BJ (cell line): Measurements from ENCODE around the gene ABI2. TPM values are rescaled to one million over a fixed set of nuclear protein-coding genes. Genes with fewer than 3 reads are reported as not detected.

ENCODE experiments used
- CTCF ChIA-PET: fragments of 350-600 bp; formaldehyde crosslinking; extraction: SDS; loops from one replicate; lab custom pipeline; 2021; ENCODE audit warnings: antibody characterized with exemption, inconsistent platforms; lab: Yijun Ruan, JAX
- POLR2A ChIA-PET: fragments of 300-600 bp; sonication (Branson Sonifier 250); formaldehyde crosslinking; extraction: SDS; loops from one replicate; lab custom pipeline; 2021; ENCODE audit warnings: antibody characterized with exemption; lab: Charles Lee
- DNase-seq: peaks from one replicate; pipeline ENCODE4 v3.0.0-alpha.2; 2011; ENCODE audit warnings: low read depth
- H3K27me3 ChIP-seq: 2 replicates; pipeline ENCODE4 v1.6.0; 2011; ENCODE audit warnings: low read length; ENCODE audit not compliant: control insufficient read depth, insufficient read depth
- H3K36me3 ChIP-seq: 2 replicates; pipeline ENCODE4 v1.5.1; 2011; ENCODE audit warnings: low read length; ENCODE audit not compliant: control insufficient read depth, insufficient read depth
- H3K4me3 ChIP-seq: 2 replicates; pipeline ENCODE4 v1.5.1; 2011; ENCODE audit warnings: low read depth, mild to moderate bottlenecking, control low read depth, low read length
- polyA plus RNA-seq: library from polyadenylated mRNA; depleted of rRNA; stranded (reverse); fragments of >200 nt; gene quantifications from 2 replicates; pipeline ENCODE4 v1.2.3, GENCODE V29; 2011
- TF ChIP-seq, protein P1 (sequence below): IDR thresholded peaks from 2 replicates; pipeline ENCODE4 v1.5.1; 2011; ENCODE audit warnings: low read depth, mild to moderate bottlenecking, control low read depth, inconsistent platforms, low read length, moderate library complexity; ENCODE audit not compliant: insufficient read depth

ABI2 gene
- polyA plus RNA-seq, 1 experiment: 56.2 TPM

DNA sequence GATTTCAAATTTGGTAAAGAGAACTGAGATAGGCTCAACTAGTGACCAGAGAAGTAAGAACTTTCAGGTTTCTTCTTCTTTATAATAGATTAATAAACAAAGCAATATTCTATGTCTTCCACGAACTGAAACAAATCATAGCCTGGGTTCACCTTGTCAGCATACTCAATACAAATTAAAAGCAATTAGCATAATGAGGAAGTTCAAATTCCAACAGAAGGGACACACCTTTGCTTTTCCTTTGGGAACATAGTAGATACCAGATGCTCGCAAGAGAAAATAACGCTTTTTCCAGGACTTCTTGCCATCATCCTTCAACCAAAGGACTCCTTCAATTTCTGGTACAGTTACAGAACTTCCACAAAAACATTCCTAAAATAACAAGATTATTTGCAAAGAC, 127.0 kb downstream of the ABI2 start:
- TF ChIP-seq, protein P1, sequence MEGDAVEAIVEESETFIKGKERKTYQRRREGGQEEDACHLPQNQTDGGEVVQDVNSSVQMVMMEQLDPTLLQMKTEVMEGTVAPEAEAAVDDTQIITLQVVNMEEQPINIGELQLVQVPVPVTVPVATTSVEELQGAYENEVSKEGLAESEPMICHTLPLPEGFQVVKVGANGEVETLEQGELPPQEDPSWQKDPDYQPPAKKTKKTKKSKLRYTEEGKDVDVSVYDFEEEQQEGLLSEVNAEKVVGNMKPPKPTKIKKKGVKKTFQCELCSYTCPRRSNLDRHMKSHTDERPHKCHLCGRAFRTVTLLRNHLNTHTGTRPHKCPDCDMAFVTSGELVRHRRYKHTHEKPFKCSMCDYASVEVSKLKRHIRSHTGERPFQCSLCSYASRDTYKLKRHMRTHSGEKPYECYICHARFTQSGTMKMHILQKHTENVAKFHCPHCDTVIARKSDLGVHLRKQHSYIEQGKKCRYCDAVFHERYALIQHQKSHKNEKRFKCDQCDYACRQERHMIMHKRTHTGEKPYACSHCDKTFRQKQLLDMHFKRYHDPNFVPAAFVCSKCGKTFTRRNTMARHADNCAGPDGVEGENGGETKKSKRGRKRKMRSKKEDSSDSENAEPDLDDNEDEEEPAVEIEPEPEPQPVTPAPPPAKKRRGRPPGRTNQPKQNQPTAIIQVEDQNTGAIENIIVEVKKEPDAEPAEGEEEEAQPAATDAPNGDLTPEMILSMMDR: no peak
- Histone ChIP-seq H3K36me3 (peaks cover 4% of the 10 kb centered on the region), H3K4me3 (no peak overlapping the region), H3K27me3 (no peaks in the 10 kb centered on the region)
- CTCF ChIA-PET: interaction anchor here (1.1 to 3.2 kb wide), 3 partner anchors 10 to 229 kb away, joined by 3 to 11 read pairs (median 7); no protein-coding TSS in a partner anchor
- no peak for DNase-seq
- POLR2A ChIA-PET: no interaction called here

DNA sequence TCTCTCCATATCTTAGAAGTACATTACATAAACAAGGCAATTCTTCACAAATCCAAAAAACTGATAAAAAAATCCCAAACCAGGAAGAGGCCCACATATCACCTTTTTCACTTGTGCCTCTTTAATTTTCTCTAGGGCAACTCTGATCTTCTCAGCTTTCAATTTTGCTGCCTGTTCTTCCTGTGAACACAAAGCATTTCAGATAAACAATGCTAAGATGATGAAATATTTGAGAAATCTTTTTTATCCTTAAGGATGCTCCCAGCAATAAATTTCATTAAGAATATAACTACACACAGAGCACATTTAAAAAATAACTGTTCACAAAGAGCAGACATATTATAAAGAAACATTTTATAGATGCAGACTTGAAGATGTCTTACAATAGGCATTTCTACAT, 133.6 kb downstream of the ABI2 start:
- CTCF ChIA-PET: interaction anchor here (0.6 kb wide), 1 partner anchor 51 kb away, joined by 3 read pairs; no protein-coding TSS in a partner anchor
- DNase-seq: no peak
- Histone ChIP-seq H3K4me3 (no peak overlapping the region), H3K36me3 (peaks cover 4% of the 10 kb centered on the region), H3K27me3 (no peaks in the 10 kb centered on the region)
- POLR2A ChIA-PET: interaction anchor here (0.6 kb wide), 1 partner anchor 104 kb away, joined by 4 read pairs; no protein-coding TSS in a partner anchor
- TF ChIP-seq, protein P1: no peak

- H3K4me3 ChIP-seq: no peak overlapping the region
- no peak for DNase-seq
- ChIA-PET POLR2A (interaction anchor here (0.6 kb wide), 1 partner anchor 103 kb away, joined by 4 read pairs; no protein-coding TSS in a partner anchor), CTCF (interaction anchor here (0.6 to 1.6 kb wide), 2 partner anchors 50 to 189 kb away, joined by 3 to 4 read pairs; no protein-coding TSS in a partner anchor)
- TF ChIP-seq, protein P1: no peak
- H3K36me3 ChIP-seq: peaks cover 4% of the 10 kb centered on the region
- no peaks in the 10 kb centered on the region for H3K27me3 ChIP-seq
Observed at GRCh38 chr2:203462308-203462707, 134.1 kb downstream of the ABI2 start.

DNA sequence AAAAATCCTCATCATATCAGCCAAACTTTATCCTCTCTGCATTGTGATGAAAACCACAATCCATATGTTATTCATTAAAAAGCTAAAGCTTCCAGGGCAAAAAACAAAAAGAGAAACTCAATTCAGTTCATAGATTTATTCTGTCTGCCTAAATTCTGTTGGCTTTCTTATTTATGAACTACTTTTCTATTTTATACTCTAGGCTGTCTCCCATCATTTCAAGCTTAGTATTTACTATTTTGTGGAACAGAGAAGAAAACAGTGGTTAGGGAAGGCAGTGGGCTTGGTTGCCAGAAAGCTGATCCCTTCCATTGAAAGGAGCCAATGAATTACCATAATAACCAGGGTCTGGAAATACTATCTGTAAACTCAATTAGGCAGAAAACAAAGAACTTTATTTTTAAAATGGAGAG, 135.1 kb downstream of the ABI2 start:
- no peak for DNase-seq

DNA sequence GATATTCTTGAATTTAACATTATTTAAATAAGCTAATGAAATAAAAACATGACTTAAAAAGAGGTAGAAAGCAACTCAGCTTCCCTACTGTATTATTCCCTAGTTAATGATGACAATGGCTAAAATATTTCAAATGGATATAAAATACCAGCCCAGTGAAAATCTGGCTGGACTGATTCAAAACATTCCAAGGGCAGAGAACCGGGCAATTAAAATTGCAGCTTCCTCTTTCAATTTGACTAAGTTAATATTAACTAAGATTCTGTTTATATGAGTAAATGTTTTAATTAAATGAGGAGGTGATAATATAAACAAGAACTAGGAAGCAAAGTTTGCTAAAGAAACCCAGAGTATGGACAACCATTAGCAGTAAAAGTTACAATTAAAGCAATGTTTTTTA, 141.4 kb downstream of the ABI2 start:
- ChIA-PET POLR2A (no interaction called here), CTCF (interaction anchor here (1.0 to 1.6 kb wide), 5 partner anchors 10 to 346 kb away, joined by 3 to 9 read pairs (median 3); no protein-coding TSS in a partner anchor)
- DNase-seq: no peak
- Histone ChIP-seq H3K36me3 (peaks cover 1% of the 10 kb centered on the region; the same call in 1 of the 2 replicates), H3K4me3 (no peak overlapping the region), H3K27me3 (no peaks in the 10 kb centered on the region)
- TF ChIP-seq, protein P1: no peak

More for the DNA sequence above, 135.1 kb downstream of the ABI2 start:
- POLR2A ChIA-PET: interaction anchor here (0.7 kb wide), 1 partner anchor 212 kb away, joined by 10 read pairs; no protein-coding TSS in a partner anchor
- peaks cover 5% of the 10 kb centered on the region for H3K36me3 ChIP-seq
- H3K4me3 ChIP-seq: no peak overlapping the region
- TF ChIP-seq, protein P1: no peak
- CTCF ChIA-PET: interaction anchor here (1.6 kb wide), 1 partner anchor 188 kb away, joined by 4 read pairs; no protein-coding TSS in a partner anchor
- H3K27me3 ChIP-seq: no peaks in the 10 kb centered on the region
